Measurements from ENCODE around the gene MYO1E.

DNA sequence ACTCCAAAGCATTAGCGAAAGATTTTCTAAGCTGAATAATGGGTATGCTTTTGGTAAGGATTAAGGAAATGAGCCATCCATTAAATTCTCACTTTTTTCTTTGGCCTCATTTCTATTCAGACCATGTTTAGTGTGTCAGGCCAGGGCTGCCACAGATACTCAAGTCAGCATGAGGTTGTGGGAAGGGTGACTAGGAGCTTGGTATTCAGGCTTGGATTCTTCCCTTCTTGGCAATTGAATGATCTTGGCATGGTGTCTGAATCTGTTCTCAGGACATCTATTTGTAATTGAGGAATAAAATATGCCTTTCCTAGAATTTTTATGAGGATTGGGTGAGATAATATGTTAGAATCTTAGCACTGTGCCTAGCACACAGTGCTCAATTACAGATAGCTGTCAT lies 256.5 kb downstream of the MYO1E start:
- TF ChIP-seq, protein P1, sequence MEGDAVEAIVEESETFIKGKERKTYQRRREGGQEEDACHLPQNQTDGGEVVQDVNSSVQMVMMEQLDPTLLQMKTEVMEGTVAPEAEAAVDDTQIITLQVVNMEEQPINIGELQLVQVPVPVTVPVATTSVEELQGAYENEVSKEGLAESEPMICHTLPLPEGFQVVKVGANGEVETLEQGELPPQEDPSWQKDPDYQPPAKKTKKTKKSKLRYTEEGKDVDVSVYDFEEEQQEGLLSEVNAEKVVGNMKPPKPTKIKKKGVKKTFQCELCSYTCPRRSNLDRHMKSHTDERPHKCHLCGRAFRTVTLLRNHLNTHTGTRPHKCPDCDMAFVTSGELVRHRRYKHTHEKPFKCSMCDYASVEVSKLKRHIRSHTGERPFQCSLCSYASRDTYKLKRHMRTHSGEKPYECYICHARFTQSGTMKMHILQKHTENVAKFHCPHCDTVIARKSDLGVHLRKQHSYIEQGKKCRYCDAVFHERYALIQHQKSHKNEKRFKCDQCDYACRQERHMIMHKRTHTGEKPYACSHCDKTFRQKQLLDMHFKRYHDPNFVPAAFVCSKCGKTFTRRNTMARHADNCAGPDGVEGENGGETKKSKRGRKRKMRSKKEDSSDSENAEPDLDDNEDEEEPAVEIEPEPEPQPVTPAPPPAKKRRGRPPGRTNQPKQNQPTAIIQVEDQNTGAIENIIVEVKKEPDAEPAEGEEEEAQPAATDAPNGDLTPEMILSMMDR (conservative IDR thresholded peaks at IDR 0.05; ENCODE audit: low read depth, low read length): no peak
- TF ChIP-seq, protein P2, sequence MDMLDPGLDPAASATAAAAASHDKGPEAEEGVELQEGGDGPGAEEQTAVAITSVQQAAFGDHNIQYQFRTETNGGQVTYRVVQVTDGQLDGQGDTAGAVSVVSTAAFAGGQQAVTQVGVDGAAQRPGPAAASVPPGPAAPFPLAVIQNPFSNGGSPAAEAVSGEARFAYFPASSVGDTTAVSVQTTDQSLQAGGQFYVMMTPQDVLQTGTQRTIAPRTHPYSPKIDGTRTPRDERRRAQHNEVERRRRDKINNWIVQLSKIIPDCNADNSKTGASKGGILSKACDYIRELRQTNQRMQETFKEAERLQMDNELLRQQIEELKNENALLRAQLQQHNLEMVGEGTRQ (IDR thresholded peaks at IDR 0.05; ENCODE audit: low read depth, low read length): no peak
- no peak for TF ChIP-seq BHLHE40 (IDR thresholded peaks at IDR 0.05; ENCODE audit: low read depth, low read length)
- no peak for TF ChIP-seq FOS (IDR thresholded peaks at IDR 0.05; ENCODE audit: low read depth, low read length)
- no peak for TF ChIP-seq MAZ (IDR thresholded peaks at IDR 0.05; ENCODE audit: borderline replicate concordance, low read depth, low read length)
- TF ChIP-seq POLR2A (IDR thresholded peaks at IDR 0.05; ENCODE audit: low read depth, low read length): no peak
- TF ChIP-seq MAFK (IDR thresholded peaks at IDR 0.05; ENCODE audit: low read depth, low read length): no peak
- no peak for TF ChIP-seq CEBPB (IDR thresholded peaks at IDR 0.05; ENCODE audit: low read depth, low read length)
- no peak for TF ChIP-seq NFE2L2 (IDR thresholded peaks at IDR 0.05; ENCODE audit: low read depth, low read length)

Data from IMR-90 (cell line).